SK-N-SH (cell line): ENCODE results near the gene ARID5A.

Source experiments
- CHD2 ChIP-seq: fragments of 150-350 bp; IDR thresholded peaks from 2 replicates; pipeline ENCODE4 v1.6.1; 2018; ENCODE audit warnings: low read length; ENCODE audit not compliant: partially characterized antibody
- CTCF ChIP-seq: fragments of 200-600 bp; sonication (generic); IDR thresholded peaks from 2 replicates; pipeline ENCODE4 v1.6.1; 2017; ENCODE audit warnings: antibody characterized with exemption, mild to moderate bottlenecking, moderate library complexity
- EP300 ChIP-seq, 2 experiments: IDR thresholded peaks; 2 replicates each; pipeline versions ENCODE4 v1.4.0 to v1.6.1; 2012; ENCODE audit warnings: borderline replicate concordance in 1 of 2, low read depth in 1 of 2, low read length in 1 of 2
- MAX ChIP-seq: IDR thresholded peaks from 2 replicates; pipeline ENCODE4 v1.4.0; 2012; ENCODE audit warnings: low read depth
- RAD21 ChIP-seq: IDR thresholded peaks from 2 replicates; pipeline ENCODE4 v1.6.1; 2012; ENCODE audit warnings: mild to moderate bottlenecking, low read length
- TAF1 ChIP-seq: IDR thresholded peaks from 2 replicates; pipeline ENCODE4 v1.6.1; 2012; ENCODE audit warnings: low read depth, mild to moderate bottlenecking, low read length, moderate library complexity, borderline replicate concordance
- YY1 ChIP-seq: IDR thresholded peaks from 2 replicates; pipeline ENCODE4 v1.4.0; 2012; ENCODE audit warnings: low read depth, mild to moderate bottlenecking
- TF ChIP-seq, protein P1 (sequence below): IDR thresholded peaks from 2 replicates; pipeline ENCODE4 v1.6.1; 2012; ENCODE audit warnings: mild to moderate bottlenecking, low read depth, low read length, moderate library complexity

DNA sequence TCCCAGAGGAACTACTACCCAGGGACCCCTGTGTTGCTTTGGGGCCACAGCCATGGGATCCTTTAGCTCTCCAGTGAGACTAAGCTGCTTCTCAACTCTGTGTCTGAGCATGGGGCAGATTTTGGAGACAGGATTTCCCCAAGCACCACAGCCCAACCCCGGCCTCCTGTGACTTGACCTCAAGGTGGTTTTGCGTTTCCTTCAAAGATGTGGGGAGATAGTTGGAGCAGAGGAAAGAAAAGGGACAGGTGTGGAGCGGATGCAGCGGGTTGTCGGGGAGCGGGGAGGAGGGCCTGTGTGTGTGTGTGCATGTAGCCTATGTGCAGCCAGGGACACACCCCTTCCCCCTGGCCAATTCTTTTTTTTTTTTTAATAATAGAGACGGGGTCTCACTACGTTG, 10.2 kb downstream of the ARID5A start:
- TF ChIP-seq TAF1, result no peak
- no peak for TF ChIP-seq CTCF
- TF ChIP-seq, protein P1, sequence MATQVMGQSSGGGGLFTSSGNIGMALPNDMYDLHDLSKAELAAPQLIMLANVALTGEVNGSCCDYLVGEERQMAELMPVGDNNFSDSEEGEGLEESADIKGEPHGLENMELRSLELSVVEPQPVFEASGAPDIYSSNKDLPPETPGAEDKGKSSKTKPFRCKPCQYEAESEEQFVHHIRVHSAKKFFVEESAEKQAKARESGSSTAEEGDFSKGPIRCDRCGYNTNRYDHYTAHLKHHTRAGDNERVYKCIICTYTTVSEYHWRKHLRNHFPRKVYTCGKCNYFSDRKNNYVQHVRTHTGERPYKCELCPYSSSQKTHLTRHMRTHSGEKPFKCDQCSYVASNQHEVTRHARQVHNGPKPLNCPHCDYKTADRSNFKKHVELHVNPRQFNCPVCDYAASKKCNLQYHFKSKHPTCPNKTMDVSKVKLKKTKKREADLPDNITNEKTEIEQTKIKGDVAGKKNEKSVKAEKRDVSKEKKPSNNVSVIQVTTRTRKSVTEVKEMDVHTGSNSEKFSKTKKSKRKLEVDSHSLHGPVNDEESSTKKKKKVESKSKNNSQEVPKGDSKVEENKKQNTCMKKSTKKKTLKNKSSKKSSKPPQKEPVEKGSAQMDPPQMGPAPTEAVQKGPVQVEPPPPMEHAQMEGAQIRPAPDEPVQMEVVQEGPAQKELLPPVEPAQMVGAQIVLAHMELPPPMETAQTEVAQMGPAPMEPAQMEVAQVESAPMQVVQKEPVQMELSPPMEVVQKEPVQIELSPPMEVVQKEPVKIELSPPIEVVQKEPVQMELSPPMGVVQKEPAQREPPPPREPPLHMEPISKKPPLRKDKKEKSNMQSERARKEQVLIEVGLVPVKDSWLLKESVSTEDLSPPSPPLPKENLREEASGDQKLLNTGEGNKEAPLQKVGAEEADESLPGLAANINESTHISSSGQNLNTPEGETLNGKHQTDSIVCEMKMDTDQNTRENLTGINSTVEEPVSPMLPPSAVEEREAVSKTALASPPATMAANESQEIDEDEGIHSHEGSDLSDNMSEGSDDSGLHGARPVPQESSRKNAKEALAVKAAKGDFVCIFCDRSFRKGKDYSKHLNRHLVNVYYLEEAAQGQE, result no peak
- TF ChIP-seq YY1, result no peak
- no peak for TF ChIP-seq RAD21
- no peak for TF ChIP-seq MAX
- TF ChIP-seq EP300 (IDR thresholded peaks at IDR 0.05; ENCODE audit: borderline replicate concordance in 1 of 2, low read depth in 1 of 2, low read length in 1 of 2), result no peak
- TF ChIP-seq CHD2, result no peak
